Fibroblast of skin of right biceps (primary cell): Measurements from ENCODE around the gene ARHGAP40.
"Not testable (repeated sequence)": the region's sequence is repeated elsewhere in the genome, so short reads cannot be mapped to it uniquely, and the experiment has no call there.

Experiments
- DNase-seq: peaks from one replicate; pipeline ENCODE4 v3.0.0-alpha.2; 2013

ARHGAP40 gene

GRCh38 chr20:38589351-38589750 is 12.3 kb upstream of the ARHGAP40 start:
- DNase-seq: no peak

- DNase-seq: no peak
These were observed 11.5 kb upstream of the ARHGAP40 start for GRCh38 chr20:38589967-38590675.

DNA sequence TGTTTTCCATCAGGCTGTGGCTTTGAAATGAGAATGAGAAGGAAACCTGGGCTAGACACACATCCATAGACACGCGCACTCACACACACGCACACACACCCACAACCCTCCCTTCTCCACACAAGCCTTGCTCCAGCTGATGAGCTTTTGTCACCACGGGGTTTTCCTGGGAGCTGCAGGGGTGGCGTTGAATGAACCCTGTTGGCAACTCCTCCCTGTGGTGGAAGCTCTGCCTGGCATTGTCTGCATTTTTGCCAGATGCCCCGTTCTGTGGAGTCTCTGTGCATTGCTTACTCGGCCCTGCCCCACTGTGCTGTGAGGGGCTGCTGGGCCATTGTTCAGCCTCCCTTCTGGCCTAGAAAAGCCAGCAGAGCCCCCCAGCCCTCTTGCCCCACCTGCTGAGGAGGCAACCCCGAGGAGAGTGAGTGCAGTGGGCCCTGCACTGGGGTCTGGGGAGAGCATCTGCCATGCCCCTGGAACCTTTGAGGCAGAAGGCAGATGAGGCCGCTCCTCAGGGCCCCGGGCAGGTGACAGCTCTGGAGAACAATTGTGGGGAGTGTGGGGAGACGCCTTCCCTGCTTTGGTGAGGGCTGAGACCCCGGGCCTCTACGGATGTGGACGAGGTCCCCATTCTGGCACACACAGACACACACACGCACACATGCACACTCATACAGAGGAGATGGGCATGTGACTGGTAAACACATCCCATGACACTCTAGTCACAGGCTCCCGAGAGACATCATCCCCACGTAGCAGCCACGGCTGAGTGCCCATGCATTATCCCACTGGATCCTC is 10.7 kb upstream of the ARHGAP40 start:
- DNase-seq: no peak

DNA sequence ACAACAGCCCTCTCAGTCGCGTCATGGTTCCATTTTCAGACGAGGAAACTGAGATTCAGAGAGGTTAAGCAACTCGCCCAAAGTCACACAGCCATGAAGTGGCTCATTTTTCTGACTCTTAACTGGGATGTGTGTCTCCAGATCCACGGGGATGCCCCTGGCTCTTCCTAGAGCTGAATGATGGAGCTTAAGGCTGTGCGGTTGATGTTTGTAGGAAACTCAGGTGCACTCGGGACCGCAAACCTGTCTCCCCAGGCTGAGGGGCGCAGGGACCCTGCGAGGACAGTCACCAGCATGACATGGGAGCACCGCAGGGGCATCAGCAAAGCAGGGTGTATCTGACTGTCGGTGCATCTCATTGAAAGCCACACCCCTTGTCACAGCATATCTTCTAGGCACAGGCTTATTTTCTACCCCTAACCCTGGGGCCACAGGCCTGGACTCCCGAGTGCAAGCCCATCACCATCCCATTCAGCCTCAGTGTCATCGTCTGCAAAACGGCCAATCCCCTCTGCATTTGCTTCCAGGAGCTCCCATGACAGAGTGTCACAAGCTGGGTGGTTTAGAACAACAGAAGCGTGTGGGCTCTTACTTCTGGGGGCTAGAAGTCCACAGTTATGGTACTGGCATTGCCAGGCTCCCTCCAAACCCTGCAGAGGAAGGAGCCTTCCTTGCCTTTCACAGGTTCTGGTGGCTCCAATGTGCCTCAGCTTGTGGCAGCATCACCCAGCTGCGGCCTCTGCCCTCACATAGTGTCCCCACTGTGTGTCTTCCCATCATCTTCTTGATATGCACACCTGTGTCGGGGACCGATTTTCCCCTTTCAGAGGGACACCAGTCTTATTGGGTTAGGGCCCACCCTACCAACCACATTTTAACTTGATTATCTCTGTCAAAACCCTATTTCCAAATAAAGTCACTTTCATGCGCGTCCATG is 9.9 kb upstream of the ARHGAP40 start:
- no peak for DNase-seq

DNA sequence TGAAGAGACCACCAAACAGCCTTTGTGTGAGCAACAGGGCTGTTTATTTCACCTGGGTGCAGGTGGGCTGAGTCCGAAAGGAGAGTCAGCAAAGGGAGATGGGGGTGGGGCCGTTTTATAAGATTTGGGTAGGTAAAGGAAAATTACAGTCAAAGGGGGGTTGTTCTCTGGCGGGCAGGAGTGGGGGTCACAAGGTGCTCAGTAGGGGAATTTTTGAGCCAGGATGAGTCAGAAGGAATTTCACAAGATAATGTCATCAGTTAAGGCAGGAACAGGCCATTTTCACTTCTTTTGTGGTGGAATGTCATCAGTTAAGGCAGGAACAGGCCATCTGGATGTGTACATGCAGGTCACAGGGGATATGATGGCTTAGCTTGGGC is 9.2 kb upstream of the ARHGAP40 start:
- DNase-seq: peak; percentile 10

GRCh38 chr20:38594281-38594680 is 7.3 kb upstream of the ARHGAP40 start:
- not testable (repeated sequence) for DNase-seq

DNA sequence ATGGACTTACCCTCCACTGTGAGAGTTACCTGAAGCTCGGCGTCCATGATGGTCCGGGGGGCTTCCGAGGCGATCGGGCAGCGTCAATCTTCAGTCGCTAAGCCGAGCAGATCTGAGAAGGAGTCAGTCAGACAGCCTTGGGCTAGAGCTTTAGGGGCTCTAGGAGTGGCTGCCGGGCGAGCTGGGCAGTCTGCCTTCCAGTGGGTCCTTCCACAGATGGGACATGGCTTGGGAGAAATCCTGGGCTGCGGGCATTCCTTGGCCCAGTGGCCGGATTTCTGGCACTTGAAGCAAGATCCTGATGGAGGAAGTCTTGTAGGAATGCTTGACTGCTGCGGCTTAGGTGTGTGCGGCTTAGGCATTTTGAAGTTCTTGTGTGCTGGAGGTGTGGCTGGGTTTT is 5.7 kb upstream of the ARHGAP40 start:
- not testable (repeated sequence) for DNase-seq

- no peak for DNase-seq
These were observed 2.2 kb upstream of the ARHGAP40 start for GRCh38 chr20:38599410-38599882.

- no peak for DNase-seq
These were observed 1.6 kb upstream of the ARHGAP40 start for GRCh38 chr20:38600057-38600456.

DNA sequence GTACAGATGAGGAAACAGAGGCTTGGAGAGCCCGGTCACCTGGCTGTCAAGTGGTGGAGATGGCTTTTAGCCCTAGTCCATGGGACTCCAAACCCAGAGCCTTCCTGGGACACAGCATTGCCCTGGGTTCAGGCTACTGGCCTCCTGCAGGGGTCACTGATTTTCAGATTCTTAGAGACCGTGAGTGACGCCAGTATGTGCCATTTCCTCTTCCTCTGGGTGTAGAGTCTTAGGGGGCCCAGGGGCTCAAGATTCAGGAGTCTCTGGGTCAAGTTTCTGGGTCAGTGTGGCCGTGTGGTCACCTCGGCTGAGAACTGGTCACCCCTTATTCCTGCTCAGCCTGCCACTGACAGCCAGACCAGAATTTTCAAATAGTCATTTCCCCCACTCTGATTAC is 574 bp downstream of the ARHGAP40 start:
- no peak for DNase-seq

DNA sequence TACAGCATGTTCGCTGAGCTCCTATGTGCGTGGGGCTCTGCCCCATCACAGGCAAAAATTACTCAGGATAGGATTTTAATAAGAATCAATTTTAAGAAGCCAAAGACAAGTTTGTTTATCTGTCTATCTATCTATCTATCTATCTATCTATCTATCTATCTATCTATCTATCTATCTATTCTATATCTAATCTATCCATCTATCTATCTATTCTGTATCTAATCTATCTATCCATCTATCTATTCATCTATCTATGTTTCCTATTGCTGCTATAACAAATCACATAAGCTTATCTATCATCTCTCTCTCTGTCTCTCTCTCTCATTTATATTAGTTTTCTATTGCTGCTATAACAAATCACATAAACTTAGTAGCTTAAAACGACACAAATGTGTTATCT is 1.7 kb downstream of the ARHGAP40 start:
- DNase-seq: no peak

DNA sequence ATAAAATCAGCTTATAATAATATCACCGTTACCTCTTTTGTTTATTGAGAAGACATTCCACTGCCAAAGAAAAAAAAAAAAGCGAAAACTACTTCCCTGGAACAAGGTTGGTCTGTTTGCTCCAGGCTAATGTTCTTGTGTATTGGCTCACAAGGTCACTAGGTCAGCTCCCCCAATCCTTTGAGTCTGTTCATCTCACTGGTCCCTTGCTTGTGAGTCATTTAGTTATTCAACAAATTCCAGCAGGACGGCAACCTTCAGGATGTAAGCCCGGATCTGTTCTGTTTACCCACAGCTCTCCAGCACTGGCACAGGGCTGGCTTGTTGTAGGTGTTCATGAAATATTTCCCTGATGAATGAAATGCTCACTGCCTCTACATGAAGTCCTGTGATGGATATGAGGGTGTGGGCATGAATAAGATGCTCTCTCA is 3.3 kb downstream of the ARHGAP40 start:
- DNase-seq: no peak

- DNase-seq: no peak
These were observed 5.7 kb downstream of the ARHGAP40 start for GRCh38 chr20:38607351-38607750.

GRCh38 chr20:38608188-38608587 is 6.6 kb downstream of the ARHGAP40 start:
- DNase-seq: no peak

- no peak for DNase-seq
These were observed 8.2 kb downstream of the ARHGAP40 start for GRCh38 chr20:38609815-38610214.

DNA sequence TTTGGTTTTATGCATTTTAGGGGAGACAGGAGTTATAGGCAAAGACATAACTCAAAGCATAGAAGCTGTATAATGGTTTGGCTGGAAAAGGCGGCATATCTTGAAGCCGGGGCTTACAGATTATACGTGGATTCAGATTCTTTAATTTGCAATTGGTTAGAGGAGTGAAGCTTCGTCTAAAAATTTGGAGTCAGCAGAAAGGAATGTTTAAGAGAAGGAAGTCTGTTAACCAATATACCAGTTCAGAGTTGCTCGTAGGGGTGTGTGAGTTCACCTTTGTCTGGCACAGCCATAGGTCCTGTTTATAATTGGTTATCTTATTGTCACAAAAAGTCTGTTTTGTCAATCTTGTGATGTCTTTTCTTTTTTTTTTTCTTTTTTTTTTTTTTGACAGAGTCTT is 8.9 kb downstream of the ARHGAP40 start:
- peak; percentile 17 for DNase-seq

DNA sequence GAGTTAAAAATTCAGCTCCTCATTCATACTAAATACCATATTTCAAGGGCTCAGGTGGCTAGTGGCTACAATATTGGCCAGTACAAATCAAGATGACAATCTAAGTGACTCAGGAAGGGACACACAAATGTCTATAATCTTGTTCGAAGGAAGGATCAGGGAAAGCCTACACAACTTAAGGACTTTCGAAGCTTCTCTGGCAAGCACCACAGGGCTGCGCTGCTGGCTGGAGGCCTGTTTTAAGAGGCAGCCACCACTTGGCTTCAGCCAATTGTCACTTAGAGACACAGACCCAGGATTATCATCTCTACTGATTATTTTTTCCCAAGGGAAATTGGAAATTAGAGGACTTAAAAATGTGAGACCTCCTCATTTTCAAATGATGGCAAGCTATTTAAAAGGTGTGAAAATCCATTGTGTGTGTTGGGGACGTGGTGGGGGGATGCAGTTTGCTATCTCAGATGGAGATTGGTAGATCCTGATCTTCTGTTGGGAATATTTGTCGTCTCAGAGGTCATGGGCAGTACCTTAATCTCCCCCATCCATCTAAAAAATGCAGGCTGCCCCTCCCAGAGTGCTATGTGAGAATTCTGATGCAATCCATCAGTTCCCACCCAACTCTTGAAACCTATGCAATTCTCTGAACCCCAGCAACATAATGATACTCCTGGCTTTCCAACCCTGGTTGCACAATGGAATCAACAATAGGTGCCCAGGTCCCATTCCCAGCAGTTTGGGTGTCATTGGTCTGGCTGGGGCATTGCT is 11.3 kb downstream of the ARHGAP40 start:
- no peak for DNase-seq

GRCh38 chr20:38615283-38615682 is 13.7 kb downstream of the ARHGAP40 start:
- no peak for DNase-seq

DNA sequence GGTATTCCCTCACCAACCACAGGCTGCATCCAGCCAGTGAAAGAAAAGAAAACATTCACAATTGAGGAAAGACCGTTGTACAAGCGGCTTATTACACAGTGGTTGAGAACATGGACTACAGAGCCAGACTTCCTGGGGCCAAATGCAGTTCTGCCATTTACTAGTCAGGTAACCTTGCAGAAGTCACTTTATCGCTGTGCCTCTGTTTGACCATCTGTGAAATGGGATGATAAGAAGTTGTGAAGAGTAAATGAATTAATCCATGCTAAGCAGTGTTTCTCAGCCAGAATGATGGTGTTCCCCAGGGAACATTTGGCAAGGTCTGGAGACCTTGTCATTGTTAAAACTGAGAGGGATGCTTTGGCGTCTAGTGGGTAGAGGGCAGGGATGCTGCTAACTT is 14.8 kb downstream of the ARHGAP40 start:
- no peak for DNase-seq

- DNase-seq: peak; percentile 32
These were observed 15.6 kb downstream of the ARHGAP40 start for GRCh38 chr20:38617011-38617829.

- no peak for DNase-seq
These were observed 16.2 kb downstream of the ARHGAP40 start for GRCh38 chr20:38617830-38618196.

GRCh38 chr20:38620441-38620840 is 18.8 kb downstream of the ARHGAP40 start:
- DNase-seq: no peak
